ENCODE measurements around the gene DPM2.

DNA sequence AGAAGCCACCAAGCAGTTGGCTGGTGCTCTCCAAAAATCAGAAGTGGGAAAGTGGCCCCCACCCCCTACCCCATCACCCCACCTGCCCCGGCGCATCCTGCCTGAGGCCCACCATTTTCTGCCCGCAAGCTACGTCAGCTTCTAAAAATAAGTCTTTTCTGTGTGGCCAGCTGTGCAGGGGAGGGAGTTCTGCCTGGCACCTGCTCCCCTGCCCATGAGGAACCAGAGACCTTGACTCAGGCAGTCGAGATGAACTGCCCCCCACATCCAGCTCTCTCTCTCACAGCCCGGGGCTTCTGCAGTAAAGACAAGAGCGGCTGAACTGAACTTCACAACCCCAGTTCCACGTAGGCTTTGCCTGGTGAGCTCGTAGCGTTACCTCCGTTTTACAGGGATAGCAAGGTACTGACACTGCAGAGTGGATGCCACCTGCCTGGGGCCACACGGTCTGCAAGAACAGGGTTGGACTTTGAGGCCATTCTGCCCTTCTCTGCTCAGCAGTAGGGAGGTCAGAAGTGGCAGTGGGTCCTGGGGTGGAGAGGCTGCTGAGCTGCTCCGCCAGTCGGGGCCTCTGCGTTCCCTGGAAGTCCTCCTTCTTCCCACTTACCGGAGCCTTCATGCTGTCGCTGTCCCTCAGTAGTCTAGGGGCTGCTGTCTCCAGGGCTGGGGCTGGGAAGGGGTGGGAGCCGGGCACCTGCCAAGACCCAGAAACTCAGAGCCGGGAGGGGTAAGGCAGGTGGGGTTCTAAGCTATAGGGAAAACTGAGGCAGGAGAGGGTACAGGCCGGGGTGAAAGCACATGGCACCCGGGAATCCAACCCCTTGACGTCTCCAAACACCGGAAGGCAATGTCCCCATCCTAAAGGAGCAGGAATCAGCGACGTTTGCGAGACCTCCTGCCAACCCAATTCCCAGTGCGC, 21.6 kb downstream of the DPM2 start:
- TF ChIP-seq, protein P1, sequence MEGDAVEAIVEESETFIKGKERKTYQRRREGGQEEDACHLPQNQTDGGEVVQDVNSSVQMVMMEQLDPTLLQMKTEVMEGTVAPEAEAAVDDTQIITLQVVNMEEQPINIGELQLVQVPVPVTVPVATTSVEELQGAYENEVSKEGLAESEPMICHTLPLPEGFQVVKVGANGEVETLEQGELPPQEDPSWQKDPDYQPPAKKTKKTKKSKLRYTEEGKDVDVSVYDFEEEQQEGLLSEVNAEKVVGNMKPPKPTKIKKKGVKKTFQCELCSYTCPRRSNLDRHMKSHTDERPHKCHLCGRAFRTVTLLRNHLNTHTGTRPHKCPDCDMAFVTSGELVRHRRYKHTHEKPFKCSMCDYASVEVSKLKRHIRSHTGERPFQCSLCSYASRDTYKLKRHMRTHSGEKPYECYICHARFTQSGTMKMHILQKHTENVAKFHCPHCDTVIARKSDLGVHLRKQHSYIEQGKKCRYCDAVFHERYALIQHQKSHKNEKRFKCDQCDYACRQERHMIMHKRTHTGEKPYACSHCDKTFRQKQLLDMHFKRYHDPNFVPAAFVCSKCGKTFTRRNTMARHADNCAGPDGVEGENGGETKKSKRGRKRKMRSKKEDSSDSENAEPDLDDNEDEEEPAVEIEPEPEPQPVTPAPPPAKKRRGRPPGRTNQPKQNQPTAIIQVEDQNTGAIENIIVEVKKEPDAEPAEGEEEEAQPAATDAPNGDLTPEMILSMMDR (IDR thresholded peaks at IDR 0.05): no peak
- TF ChIP-seq, protein P2, sequence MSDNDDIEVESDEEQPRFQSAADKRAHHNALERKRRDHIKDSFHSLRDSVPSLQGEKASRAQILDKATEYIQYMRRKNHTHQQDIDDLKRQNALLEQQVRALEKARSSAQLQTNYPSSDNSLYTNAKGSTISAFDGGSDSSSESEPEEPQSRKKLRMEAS (CRISPR knock-in tag; IDR thresholded peaks at IDR 0.05): peak; percentile 52; the same call in 1 of the 2 replicates
- no peak for TF ChIP-seq CBFB (CRISPR knock-in tag; IDR thresholded peaks at IDR 0.05; ENCODE audit: low read depth)
- no peak for TF ChIP-seq JUN (CRISPR knock-in tag; IDR thresholded peaks at IDR 0.05)
- no peak for TF ChIP-seq ZBTB21 (CRISPR knock-in tag; IDR thresholded peaks at IDR 0.05; ENCODE audit: borderline replicate concordance)
- TF ChIP-seq, protein P3, sequence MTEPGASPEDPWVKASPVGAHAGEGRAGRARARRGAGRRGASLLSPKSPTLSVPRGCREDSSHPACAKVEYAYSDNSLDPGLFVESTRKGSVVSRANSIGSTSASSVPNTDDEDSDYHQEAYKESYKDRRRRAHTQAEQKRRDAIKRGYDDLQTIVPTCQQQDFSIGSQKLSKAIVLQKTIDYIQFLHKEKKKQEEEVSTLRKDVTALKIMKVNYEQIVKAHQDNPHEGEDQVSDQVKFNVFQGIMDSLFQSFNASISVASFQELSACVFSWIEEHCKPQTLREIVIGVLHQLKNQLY (CRISPR knock-in tag; IDR thresholded peaks at IDR 0.05): no peak
- TF ChIP-seq ZNF396 (CRISPR knock-in tag; IDR thresholded peaks at IDR 0.05; ENCODE audit: borderline replicate concordance): no peak
- TF ChIP-seq, protein P4, sequence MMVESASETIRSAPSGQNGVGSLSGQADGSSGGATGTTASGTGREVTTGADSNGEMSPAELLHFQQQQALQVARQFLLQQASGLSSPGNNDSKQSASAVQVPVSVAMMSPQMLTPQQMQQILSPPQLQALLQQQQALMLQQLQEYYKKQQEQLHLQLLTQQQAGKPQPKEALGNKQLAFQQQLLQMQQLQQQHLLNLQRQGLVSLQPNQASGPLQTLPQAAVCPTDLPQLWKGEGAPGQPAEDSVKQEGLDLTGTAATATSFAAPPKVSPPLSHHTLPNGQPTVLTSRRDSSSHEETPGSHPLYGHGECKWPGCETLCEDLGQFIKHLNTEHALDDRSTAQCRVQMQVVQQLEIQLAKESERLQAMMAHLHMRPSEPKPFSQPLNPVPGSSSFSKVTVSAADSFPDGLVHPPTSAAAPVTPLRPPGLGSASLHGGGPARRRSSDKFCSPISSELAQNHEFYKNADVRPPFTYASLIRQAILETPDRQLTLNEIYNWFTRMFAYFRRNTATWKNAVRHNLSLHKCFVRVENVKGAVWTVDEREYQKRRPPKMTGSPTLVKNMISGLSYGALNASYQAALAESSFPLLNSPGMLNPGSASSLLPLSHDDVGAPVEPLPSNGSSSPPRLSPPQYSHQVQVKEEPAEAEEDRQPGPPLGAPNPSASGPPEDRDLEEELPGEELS (CRISPR knock-in tag; IDR thresholded peaks at IDR 0.05): no peak
- TF ChIP-seq, protein P5, sequence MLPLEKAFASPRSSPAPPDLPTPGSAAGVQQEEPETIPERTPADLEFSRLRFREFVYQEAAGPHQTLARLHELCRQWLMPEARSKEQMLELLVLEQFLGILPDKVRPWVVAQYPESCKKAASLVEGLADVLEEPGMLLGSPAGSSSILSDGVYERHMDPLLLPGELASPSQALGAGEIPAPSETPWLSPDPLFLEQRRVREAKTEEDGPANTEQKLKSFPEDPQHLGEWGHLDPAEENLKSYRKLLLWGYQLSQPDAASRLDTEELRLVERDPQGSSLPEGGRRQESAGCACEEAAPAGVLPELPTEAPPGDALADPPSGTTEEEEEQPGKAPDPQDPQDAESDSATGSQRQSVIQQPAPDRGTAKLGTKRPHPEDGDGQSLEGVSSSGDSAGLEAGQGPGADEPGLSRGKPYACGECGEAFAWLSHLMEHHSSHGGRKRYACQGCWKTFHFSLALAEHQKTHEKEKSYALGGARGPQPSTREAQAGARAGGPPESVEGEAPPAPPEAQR (CRISPR knock-in tag; IDR thresholded peaks at IDR 0.05): no peak
- TF ChIP-seq TP53 (CRISPR knock-in tag; IDR thresholded peaks at IDR 0.05): no peak
- TF ChIP-seq ZNF232 (CRISPR knock-in tag; IDR thresholded peaks at IDR 0.05): no peak
- TF ChIP-seq, protein P6, sequence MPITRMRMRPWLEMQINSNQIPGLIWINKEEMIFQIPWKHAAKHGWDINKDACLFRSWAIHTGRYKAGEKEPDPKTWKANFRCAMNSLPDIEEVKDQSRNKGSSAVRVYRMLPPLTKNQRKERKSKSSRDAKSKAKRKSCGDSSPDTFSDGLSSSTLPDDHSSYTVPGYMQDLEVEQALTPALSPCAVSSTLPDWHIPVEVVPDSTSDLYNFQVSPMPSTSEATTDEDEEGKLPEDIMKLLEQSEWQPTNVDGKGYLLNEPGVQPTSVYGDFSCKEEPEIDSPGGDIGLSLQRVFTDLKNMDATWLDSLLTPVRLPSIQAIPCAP (CRISPR knock-in tag; IDR thresholded peaks at IDR 0.05): no peak
- no peak for TF ChIP-seq ZNF138 (CRISPR knock-in tag; conservative IDR thresholded peaks at IDR 0.05)
- TF ChIP-seq, protein P7, sequence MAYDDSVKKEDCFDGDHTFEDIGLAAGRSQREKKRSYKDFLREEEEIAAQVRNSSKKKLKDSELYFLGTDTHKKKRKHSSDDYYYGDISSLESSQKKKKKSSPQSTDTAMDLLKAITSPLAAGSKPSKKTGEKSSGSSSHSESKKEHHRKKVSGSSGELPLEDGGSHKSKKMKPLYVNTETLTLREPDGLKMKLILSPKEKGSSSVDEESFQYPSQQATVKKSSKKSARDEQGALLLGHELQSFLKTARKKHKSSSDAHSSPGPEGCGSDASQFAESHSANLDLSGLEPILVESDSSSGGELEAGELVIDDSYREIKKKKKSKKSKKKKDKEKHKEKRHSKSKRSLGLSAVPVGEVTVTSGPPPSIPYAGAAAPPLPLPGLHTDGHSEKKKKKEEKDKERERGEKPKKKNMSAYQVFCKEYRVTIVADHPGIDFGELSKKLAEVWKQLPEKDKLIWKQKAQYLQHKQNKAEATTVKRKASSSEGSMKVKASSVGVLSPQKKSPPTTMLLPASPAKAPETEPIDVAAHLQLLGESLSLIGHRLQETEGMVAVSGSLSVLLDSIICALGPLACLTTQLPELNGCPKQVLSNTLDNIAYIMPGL (CRISPR knock-in tag; IDR thresholded peaks at IDR 0.05): no peak
